GM08714 (cell line): ENCODE measurements around the gene PCK2.
A peak's percentile ranks its signal among the peaks of the same experiment; 100 is the strongest.

Experiments
- H3K4me3 ChIP-seq: fragments of 200-500 bp; sonication (Bioruptor generic); 2 replicates; pipeline ENCODE4 v1.5.1; 2014; ENCODE audit warnings: mild to moderate bottlenecking, low read length, inconsistent platforms
- ZNF274 ChIP-seq: IDR thresholded peaks from 2 replicates; pipeline ENCODE4 v1.6.1; 2012; ENCODE audit warnings: mild to moderate bottlenecking, low read depth, low read length

PCK2 gene

DNA sequence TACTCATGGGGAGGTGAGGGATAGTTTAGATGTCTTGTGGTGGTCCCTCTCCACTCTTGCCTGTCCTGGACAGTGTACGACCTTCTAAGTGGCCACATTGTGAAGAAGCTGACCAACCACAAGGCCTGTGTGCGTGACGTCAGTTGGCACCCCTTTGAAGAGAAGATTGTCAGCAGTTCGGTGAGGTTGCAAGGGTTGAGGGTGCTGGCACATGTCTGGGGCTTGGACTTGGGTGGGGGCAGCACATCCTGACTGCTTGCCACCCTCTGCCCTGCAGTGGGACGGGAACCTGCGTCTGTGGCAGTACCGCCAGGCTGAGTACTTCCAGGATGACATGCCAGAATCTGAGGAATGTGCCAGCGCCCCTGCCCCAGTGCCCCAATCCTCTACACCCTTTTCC lies 28.8 kb downstream of the PCK2 start:
- H3K4me3 ChIP-seq = no peak overlapping the region
- no peak for TF ChIP-seq ZNF274

DNA sequence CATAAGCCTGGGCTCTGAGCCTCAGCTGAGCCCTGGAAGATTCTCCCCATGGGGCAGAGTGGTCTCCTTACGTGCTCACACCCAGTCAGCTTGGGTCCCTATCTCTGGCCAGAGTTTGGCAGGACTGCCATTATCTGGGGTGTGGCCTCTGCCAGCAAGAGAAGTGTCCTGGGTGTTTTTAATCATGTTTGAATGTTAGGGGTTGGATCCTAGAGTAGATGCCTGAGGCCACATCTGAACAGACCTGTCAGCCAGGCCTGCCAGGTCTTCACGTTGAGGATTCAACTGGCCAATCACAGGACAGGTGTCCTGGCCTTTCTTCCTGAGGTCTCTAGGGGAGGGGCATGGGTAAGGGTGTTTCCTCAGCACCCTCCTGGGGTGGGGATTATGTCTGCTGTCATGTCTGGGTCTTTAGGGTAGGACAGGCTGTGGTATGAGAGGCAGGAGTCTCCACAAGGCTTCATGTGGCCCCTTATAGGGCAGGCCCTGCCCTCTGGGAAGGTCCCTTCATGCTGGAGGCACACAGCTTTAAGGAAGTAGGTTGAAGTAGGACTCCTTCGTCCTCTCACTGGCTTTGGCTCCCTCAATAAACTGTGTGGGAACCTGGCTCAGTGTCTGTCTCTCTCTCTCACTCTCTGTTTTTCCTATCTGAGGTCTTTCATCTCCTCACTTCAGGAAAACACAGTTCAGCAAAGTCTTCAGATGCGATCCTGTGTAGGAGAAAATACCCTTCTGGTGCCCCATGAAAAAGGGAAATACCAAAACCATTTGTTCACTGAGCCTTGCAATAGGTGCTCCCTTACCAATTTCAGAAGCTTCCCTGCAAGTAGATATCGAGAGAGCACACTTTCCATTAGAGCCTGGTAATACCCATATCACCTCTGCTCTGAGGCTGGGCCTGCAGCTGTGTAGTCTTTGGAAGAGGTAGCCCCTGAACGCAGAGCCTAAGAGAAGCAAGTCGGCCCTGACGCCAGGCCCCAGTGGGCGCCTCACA lies 29.6 kb downstream of the PCK2 start:
- H3K4me3 ChIP-seq = no peak overlapping the region
- no peak for TF ChIP-seq ZNF274

DNA sequence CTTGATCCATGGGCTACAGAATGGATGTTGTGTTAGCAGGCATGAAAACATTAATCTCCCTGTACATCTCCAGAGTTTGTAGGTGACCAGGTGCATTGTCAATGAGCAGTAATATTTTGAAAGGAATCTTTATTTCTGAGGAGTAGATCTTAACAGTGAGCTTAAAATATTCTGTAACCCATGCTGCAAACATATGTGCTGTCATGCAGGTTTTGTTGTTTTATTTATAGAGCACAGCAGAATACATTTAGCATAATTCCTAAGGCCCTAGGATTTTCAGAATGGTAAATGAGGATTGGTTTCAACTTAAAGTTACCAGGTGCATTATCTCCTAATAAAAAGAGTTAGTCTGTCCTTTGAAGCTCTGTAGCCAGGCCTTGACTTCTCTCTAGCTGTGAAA lies 32.8 kb downstream of the PCK2 start:
- no peak overlapping the region for H3K4me3 ChIP-seq
- no peak for TF ChIP-seq ZNF274

DNA sequence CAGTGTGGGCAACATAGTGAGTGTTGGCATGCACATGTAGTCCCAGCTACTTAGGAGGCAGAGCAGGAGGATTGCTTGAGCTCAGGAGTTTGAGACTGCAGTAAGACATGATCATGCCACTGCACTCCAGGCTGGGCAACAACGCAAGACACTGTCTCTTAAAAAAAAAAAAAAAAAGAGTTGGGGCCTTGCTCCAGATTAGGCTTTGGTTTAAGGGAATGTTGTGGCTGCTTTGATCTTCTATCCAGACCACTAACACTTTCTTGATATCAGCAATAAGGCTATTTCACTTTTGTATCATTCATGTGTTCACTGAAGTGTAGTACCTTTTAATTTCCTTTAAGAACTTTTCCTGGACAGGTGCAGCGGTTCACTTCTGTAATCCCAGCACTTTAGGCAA lies 33.6 kb downstream of the PCK2 start:
- no peak overlapping the region for H3K4me3 ChIP-seq
- no peak for TF ChIP-seq ZNF274

DNA sequence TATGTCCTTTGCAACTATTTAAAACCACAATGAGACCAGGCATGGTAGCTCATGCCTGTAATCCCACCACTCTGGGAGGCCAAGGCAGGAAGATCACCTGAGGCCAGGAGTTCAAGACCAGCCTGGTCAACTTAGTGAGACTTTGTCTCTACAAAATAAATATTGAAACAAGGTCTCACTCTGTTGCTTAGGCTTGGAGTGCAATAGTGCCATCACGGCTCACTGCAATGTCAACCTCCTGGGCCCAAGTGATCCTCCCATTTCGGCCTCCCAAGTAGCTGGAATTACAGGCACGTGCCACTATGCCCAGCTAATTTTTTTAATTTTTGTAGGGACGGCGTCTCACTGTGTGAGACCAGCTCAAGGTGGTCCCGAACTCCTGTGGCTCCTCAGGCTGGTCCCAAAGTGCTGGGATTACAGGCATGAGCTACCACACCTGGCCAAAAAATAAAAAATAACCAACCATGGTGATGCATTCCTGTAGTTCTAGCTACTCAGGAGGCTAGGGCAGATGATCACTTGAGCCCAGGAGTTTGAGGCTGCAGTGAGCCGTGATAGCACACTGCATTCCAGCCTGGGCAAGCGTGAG lies 35.4 kb downstream of the PCK2 start:
- H3K4me3 ChIP-seq = no peak overlapping the region
- no peak for TF ChIP-seq ZNF274

DNA sequence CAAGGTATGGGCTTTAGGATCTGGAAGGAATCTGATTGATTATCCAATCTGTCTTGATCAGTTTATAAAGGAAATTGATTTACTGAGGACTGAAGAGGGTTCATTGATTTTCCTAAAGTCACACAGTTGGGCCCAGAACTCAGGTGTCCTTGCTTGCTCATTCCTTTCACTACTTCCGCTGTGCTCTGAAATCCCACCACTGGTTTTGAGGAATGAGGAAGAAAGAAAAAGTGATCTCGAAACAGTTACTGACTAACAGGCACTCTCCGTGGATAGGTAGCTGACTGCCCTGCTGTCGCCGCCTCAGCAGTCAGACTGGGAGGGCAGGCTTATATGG lies 36.2 kb downstream of the PCK2 start, which contains the start of gene FITM1:
Gene FITM1 (plus strand): TSS at position 280 of the 337 bp plus-strand sequence. CDS start 905 bp downstream, outside the sequence.
- no peak within 1 kb of the TSS for H3K4me3 ChIP-seq
- TF ChIP-seq ZNF274 = no peak

DNA sequence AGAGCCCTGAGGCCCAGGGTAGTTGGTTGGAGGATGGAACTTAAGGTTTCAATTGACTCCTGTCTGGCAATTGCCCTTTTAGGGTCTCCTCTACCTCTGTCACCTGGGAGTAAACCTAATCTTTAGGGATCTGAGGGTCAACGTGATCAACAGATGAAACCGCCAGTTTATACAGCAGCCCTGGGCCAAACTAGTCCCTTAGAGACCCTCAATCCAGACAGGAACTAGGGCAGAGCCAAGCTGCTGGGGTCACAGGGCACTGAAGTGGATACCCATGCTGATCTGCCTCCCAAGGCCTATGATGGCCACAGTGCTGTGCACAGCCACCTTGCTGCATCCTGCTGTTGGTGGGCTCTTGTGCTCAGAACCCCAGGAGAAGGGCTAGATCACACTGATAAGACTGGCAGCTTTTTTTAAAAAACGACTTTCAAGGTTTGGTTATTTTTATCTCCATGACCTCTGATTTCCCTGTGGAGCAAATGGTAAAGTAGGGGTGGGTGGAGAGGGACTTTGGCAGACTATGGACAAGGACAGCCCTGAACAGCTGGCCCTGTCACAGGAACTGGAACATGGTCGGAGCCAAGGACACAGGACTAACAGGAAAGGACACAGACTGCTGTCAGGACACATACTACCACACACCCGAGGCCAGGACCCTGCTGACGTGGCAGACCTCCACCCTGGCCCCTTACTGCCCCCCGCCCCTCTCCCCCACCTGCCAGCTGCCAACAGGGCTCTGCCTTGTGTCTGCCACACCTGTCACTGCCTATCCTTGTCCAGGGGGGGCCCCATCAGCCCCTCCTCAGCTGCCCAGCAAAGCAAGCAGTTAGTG lies 36.8 kb downstream of the PCK2 start:
- TF ChIP-seq ZNF274 = no peak
- no peak overlapping the region for H3K4me3 ChIP-seq

DNA sequence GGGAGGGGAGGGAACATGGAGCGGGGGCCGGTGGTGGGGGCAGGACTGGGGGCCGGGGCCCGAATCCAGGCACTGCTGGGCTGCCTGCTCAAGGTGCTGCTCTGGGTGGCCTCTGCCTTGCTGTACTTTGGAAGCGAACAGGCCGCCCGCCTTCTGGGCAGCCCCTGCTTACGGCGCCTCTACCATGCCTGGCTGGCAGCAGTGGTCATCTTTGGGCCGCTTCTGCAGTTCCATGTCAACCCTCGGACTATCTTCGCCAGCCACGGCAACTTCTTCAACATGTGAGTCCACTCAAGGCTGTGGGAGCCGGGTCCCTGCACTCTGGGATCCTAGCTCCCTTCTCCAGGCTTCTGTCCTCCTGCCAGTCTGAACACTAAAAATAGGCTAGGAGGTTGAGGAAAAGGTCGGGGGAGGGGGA lies 37.4 kb downstream of the PCK2 start:
- TF ChIP-seq ZNF274 = no peak
- no peak overlapping the region for H3K4me3 ChIP-seq

DNA sequence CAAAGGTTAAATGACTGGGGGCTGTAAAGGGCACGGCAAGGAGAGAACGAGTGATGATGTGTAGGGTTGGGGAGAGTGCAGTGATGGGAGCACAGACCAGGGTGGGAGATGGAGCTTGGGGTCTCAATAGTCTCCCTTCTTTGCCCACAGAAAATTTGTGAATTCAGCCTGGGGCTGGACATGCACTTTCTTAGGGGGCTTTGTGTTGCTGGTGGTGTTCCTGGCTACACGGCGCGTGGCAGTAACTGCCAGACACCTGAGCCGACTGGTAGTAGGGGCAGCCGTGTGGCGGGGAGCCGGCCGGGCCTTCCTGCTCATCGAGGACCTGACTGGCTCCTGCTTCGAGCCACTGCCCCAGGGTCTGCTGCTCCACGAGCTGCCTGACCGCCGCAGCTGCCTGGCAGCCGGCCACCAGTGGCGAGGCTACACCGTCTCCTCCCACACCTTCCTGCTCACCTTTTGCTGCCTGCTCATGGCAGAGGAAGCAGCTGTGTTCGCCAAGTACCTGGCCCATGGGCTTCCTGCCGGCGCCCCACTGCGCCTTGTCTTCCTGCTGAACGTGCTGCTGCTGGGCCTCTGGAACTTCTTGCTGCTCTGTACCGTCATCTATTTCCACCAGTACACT lies 38.1 kb downstream of the PCK2 start:
- no peak overlapping the region for H3K4me3 ChIP-seq
- no peak for TF ChIP-seq ZNF274

DNA sequence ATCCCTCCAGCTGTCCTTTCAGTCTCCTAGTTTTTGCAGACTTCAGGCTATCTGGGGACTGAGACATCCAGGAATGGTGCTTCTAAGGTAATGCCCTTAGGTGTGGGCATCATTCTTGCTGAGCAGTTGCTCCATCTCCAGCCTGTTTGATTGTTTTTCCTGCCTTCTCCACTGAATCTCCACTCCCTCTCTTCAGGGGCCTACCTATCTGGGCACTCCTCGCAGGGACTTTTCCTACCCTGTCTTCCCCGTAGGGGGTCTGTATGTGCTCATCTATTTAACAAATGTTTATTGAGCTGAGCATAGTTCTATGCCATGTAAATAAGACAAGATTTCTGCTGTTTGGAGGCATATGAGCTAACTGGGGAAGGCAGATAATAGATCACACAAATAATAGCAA lies 38.9 kb downstream of the PCK2 start:
- TF ChIP-seq ZNF274 = no peak

DNA sequence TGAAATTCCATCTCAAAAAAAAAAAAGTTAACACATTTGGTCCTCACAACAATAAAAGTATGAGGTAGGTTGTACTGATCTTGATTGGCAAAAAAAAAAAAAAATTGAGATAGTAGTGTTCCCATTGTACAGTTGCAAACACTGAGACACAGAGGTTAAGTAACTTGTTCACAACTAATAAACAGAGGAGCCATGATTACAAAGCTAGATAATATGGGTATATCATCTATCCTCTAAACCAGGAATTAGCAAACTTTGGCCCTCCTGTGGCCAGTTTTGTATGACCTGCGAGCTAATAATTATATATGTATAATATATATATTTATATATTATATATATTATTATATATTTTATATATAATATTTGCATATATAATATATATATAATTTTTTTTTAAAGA lies 39.6 kb downstream of the PCK2 start:
- no peak for TF ChIP-seq ZNF274
- no peak overlapping the region for H3K4me3 ChIP-seq

More for the DNA sequence above, 38.9 kb downstream of the PCK2 start:
- H3K4me3 ChIP-seq = no peak overlapping the region

DNA sequence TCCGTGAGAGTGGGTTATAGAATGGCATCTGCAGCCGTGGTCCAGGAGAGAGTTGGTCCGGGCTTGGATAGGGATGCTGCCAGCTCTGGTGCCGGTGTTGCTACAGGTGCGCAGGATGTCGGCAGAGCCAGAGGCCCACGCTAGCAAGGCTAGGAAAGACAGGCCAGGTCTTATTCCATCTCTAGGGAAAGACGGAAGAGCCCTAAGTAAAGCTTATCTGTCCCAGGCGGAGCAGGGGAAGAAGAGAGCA lies 41.4 kb downstream of the PCK2 start:
- TF ChIP-seq ZNF274 = no peak
- peak overlapping the region; percentile 57 for H3K4me3 ChIP-seq

DNA sequence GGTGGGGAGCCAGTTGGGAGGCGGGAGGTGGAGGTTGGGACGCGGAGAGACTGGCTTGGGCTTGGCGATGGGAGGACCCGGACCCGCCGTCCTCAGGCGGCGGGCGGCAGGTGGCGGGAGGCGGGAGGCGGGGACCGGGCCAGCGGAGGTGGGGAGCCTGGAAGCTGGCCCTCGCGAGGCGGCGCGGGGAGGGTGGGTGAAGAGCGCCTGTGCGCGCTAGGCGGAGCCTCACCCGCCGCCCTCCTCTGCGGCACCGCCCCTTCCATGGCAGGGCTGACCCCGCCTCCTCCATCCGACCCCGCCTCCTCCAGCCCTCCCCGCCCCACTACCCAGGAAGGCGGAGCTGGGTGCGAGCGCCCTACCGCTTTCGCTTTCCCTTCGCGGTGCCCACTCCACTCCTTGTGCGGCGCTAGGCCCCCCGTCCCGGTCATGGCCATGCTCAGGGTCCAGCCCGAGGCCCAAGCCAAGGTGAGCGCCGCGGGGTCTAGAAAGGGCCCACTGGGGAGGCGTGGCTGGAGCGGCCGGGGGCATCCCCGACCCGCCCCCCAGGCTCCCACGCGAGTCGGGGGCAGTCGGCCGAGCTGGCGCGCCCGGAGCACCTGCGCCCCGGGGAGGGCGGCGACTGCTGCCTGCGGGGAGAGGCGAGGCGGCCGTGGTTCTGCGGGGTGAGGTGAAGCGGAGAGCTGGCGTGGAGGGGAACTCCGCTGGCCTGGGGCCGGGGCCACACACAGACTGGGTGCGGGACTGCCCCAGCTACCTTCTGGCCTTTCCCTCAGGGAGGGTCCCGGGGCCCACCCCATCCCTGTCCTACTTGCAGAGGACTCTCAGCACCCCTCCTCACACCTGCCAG lies 41.9 kb downstream of the PCK2 start, which contains the start of gene PSME1:
Gene PSME1 (plus strand): TSS at position 361 of the 850 bp plus-strand sequence. CDS start 69 bp downstream, at position 430.
- TF ChIP-seq ZNF274 = no peak
- peak within 1 kb of the TSS; percentile 69 for H3K4me3 ChIP-seq
